ENCODE data around the gene ANK3.

DNA sequence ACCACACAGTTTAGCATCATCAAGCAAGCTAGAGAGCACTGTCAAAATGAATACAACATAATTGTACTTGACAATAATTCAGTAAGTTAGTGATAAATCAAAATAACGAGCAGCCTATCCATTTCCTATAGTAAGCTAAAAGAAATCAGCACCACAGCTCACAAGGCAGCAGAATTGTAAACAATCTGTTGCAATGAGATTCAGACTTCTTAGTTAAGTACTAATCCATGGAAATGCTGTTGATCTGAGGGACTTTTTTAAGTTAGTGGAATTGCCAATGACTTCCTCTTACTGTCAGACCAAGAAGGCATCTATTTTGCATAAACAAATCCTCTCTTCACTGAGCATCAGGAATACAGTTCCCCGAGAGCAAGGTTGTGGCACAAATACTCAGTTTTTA lies 346.8 kb downstream of the ANK3 start:
- TF ChIP-seq CTCF (IDR thresholded peaks at IDR 0.05): no peak
- no peak for TF ChIP-seq POLR2AphosphoS5 (IDR thresholded peaks at IDR 0.05)

Data from breast epithelium (tissue), 3 donors.